8988T (cell line): ENCODE measurements around the gene SMC1B.
"Not testable (repeated sequence)": the region's sequence is repeated elsewhere in the genome, so short reads cannot be mapped to it uniquely, and the experiment has no call there.

Experiments
- DNase-seq: peaks from one replicate; pipeline ENCODE4 v3.0.0; 2011

The SMC1B gene

DNA sequence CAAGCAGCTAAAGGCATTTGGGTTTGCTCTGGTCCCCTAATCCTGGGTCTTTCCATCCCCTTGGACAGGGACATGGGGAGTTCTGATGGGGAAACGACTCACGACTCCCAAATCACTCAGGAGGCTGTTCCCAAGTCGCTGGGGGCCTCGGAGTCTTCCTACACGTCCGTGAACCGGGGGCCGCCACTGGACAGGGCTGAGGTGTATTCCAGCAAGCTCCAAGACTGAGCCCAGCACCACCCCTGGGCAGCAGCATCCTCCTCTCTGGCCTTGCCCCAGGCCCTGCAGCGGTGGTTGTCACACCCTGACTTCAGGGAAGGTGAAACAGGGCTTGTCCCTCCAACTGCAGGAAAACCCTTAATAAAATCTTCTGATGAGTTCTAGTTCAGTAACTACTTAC, 117.9 kb downstream of the SMC1B start:
- no peak for DNase-seq

DNA sequence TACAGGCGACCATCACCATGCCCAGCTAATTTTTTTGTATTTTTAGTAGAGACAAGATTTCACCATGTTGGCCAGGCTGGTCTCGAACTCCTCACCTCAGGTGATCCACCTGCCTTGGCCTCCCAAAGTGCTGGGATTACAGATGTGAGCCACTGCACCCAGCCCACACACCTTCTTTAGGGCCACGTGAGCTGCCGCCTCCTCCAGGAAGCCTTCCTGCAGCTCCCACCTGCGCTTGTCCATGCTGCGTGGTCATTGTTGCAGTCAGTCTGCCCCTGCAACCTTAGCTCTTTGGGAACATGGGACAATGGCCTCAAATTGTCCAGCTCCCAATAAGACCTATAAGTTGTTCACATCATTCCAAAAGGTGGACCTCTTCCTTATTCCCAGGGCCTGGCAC, 118.4 kb downstream of the SMC1B start:
- not testable (repeated sequence) for DNase-seq
